Muscle layer of colon (tissue), 2 donors: Measurements from ENCODE around the gene AK9.

Source experiments
- H3K27ac ChIP-seq: one replicate; pipeline ENCODE4 v1.7.0; 2013; ENCODE audit warnings: low read depth, mild to moderate bottlenecking, low read length, moderate library complexity
- H3K27me3 ChIP-seq, 2 donors: one replicate each; pipeline ENCODE4 v1.7.0; 2013; ENCODE audit warnings: low read length in 2 of 2, mild to moderate bottlenecking in 2 of 2; ENCODE audit not compliant: insufficient read depth in 2 of 2, control insufficient read depth in 1 of 2
- H3K36me3 ChIP-seq: one replicate; pipeline ENCODE4 v1.7.0; 2013; ENCODE audit warnings: mild to moderate bottlenecking, low read length; ENCODE audit not compliant: insufficient read depth
- H3K4me1 ChIP-seq: one replicate; pipeline ENCODE4 v1.7.0; 2013; ENCODE audit warnings: mild to moderate bottlenecking, low read length; ENCODE audit not compliant: insufficient read depth
- H3K4me3 ChIP-seq, 2 donors: one replicate each; pipeline ENCODE4 v1.7.0; 2013; ENCODE audit warnings: low read length in 2 of 2, low read depth in 1 of 2, mild to moderate bottlenecking in 1 of 2, moderate library complexity in 1 of 2
- H3K9ac ChIP-seq: one replicate; pipeline ENCODE4 v1.7.0; 2013; ENCODE audit warnings: low read length
- H3K9me3 ChIP-seq: one replicate; pipeline ENCODE4 v1.7.0; 2013; ENCODE audit warnings: mild to moderate bottlenecking, low read length
- donor health status: abdominal sarcoma.
- donor health status: Adenocarcinoma of cecum.

The AK9 gene

GRCh38 chr6:109510358-109510757, 180.6 kb downstream of the AK9 start:
- Histone ChIP-seq H3K36me3 (no peaks in the 10 kb centered on the region), H3K9me3 (no peaks in the 10 kb centered on the region), H3K9ac (no peak overlapping the region), H3K27me3 (no peaks in the 10 kb centered on the region), H3K27ac (no peak overlapping the region), H3K4me3 (no peak overlapping the region), H3K4me1 (no peaks in the 10 kb centered on the region)

DNA sequence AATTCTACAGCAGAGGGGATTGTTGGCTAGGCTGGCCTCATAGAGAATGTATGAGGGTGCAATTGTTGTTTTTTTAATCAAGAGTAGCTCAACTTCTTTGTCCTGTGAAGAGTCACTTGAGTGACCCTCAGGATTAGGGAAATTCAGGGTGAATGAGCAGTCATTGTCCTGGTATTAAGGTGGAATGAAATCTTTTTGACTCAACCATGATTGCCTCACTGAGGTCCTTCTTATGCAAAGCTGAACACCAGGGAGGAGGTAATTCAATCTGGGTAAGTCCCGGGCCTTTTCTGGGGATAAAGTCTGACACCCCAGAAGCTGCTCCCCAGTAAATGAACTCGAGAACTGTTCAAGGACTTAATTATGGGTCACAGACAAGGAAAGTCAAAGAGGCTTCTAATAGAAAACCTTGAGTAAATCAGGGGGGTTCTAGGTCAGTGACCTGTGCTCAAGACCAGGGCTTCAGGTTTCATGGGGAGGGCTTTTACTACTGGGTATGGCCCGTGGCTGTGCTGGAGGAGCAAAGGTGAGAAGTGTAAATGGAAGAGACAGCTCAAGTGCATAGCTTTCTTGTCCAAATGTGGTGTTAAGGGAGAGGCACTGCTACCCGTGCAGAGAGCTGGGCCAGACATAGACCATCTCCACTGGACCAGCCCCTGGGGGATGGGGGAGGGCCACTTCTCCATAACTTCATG, 182.7 kb downstream of the AK9 start:
- no peak overlapping the region for H3K9ac ChIP-seq

GRCh38 chr6:109507490-109508072, 183.4 kb downstream of the AK9 start:
- H3K9ac ChIP-seq: no peak overlapping the region
- H3K36me3 ChIP-seq: no peaks in the 10 kb centered on the region
- no peak overlapping the region for H3K27ac ChIP-seq
- no peak overlapping the region for H3K4me3 ChIP-seq
- no peaks in the 10 kb centered on the region for H3K27me3 ChIP-seq
- H3K9me3 ChIP-seq: no peaks in the 10 kb centered on the region
- no peaks in the 10 kb centered on the region for H3K4me1 ChIP-seq

More for the DNA sequence above, 182.7 kb downstream of the AK9 start:
- Histone ChIP-seq H3K4me1 (no peaks in the 10 kb centered on the region), H3K27ac (no peak overlapping the region), H3K27me3 (no peaks in the 10 kb centered on the region), H3K4me3 (no peak overlapping the region), H3K9me3 (no peaks in the 10 kb centered on the region), H3K36me3 (no peaks in the 10 kb centered on the region)

GRCh38 chr6:109506841-109507240, 184.2 kb downstream of the AK9 start:
- Histone ChIP-seq H3K4me3 (no peak overlapping the region), H3K27ac (no peak overlapping the region), H3K9ac (no peak overlapping the region), H3K9me3 (no peaks in the 10 kb centered on the region), H3K4me1 (no peaks in the 10 kb centered on the region), H3K36me3 (no peaks in the 10 kb centered on the region), H3K27me3 (no peaks in the 10 kb centered on the region)

DNA sequence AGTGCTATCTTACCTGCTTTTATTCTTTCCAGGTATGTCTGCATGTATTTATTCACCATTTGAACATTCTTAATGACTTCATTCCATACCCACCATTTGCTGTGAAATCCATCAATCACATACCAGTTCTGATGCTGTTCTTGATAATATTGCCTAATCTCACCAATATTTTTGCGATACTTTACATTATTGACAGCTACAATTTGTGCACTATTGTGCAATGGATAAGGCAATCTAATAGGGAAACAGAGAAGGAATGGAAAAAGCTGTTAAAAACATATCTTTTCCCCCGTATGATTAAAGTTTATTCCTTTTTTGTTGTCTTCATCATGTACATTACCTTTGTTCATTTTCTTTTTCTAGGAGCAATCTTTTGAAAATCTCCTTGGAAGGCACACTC, 184.7 kb downstream of the AK9 start:
- Histone ChIP-seq H3K27ac (no peak overlapping the region), H3K4me3 (no peak overlapping the region), H3K9ac (no peak overlapping the region), H3K27me3 (no peaks in the 10 kb centered on the region), H3K36me3 (no peaks in the 10 kb centered on the region), H3K9me3 (no peaks in the 10 kb centered on the region), H3K4me1 (no peaks in the 10 kb centered on the region)

GRCh38 chr6:109503327-109504224, 187.4 kb downstream of the AK9 start:
- H3K36me3 ChIP-seq: no peaks in the 10 kb centered on the region
- H3K9ac ChIP-seq: no peak overlapping the region
- H3K4me3 ChIP-seq: no peak overlapping the region
- H3K27ac ChIP-seq: no peak overlapping the region
- no peaks in the 10 kb centered on the region for H3K4me1 ChIP-seq
- no peaks in the 10 kb centered on the region for H3K27me3 ChIP-seq
- H3K9me3 ChIP-seq: no peaks in the 10 kb centered on the region

- Histone ChIP-seq H3K4me1 (no peaks in the 10 kb centered on the region), H3K27me3 (no peaks in the 10 kb centered on the region), H3K9me3 (no peaks in the 10 kb centered on the region), H3K27ac (no peak overlapping the region), H3K9ac (no peak overlapping the region), H3K4me3 (no peak overlapping the region), H3K36me3 (no peaks in the 10 kb centered on the region)
Observed at GRCh38 chr6:109498936-109499335, 192.1 kb downstream of the AK9 start.

- H3K4me3 ChIP-seq: no peak overlapping the region
- H3K27me3 ChIP-seq: no peaks in the 10 kb centered on the region
- no peaks in the 10 kb centered on the region for H3K4me1 ChIP-seq
- H3K27ac ChIP-seq: no peak overlapping the region
- no peak overlapping the region for H3K9ac ChIP-seq
- no peaks in the 10 kb centered on the region for H3K36me3 ChIP-seq
- H3K9me3 ChIP-seq: no peaks in the 10 kb centered on the region
Observed at GRCh38 chr6:109498052-109498451, 192.9 kb downstream of the AK9 start.

GRCh38 chr6:109496036-109496772, 194.8 kb downstream of the AK9 start:
- H3K27me3 ChIP-seq: no peaks in the 10 kb centered on the region
- no peak overlapping the region for H3K27ac ChIP-seq
- no peak overlapping the region for H3K4me3 ChIP-seq
- no peak overlapping the region for H3K9ac ChIP-seq
- H3K9me3 ChIP-seq: no peaks in the 10 kb centered on the region
- H3K4me1 ChIP-seq: no peaks in the 10 kb centered on the region
- H3K36me3 ChIP-seq: no peaks in the 10 kb centered on the region

GRCh38 chr6:109493865-109494264, 197.1 kb downstream of the AK9 start:
- Histone ChIP-seq H3K27ac (no peak overlapping the region), H3K9ac (no peak overlapping the region), H3K27me3 (no peaks in the 10 kb centered on the region), H3K9me3 (no peaks in the 10 kb centered on the region), H3K4me1 (no peaks in the 10 kb centered on the region), H3K4me3 (no peak overlapping the region), H3K36me3 (no peaks in the 10 kb centered on the region)
